OCI-M2 (cell line): Measurements from ENCODE around the gene DHX30.
A peak's percentile ranks its signal among the peaks of the same experiment; 100 is the strongest.
"Not testable (repeated sequence)": the region's sequence is repeated elsewhere in the genome, so short reads cannot be mapped to it uniquely, and the experiment has no call there.

ENCODE experiments used
- DNase-seq: peaks from one replicate; lab custom pipeline; 2025; ENCODE audit not compliant: unreplicated experiment; lab: John Stamatoyannopoulos, UW

Gene DHX30

GRCh38 chr3:47813551-47814177 lies 10.7 kb downstream of the DHX30 start:
- DNase-seq = no peak

GRCh38 chr3:47817609-47818008 lies 14.7 kb downstream of the DHX30 start:
- DNase-seq = no peak

GRCh38 chr3:47824541-47825473 lies 21.9 kb downstream of the DHX30 start:
- peak; percentile 14 for DNase-seq

- DNase-seq = no peak
Measured at GRCh38 chr3:47825590-47825989, 22.7 kb downstream of the DHX30 start.

- not testable (repeated sequence) for DNase-seq
Measured at GRCh38 chr3:47829482-47829881, 26.5 kb downstream of the DHX30 start.

GRCh38 chr3:47836986-47837385 lies 34.0 kb downstream of the DHX30 start:
- no peak for DNase-seq

GRCh38 chr3:47838503-47838902 lies 35.6 kb downstream of the DHX30 start:
- DNase-seq = no peak

GRCh38 chr3:47841786-47842349 lies 38.9 kb downstream of the DHX30 start:
- DNase-seq = no peak

- DNase-seq = no peak
Measured at GRCh38 chr3:47846186-47846879, 43.4 kb downstream of the DHX30 start.

GRCh38 chr3:47846880-47847248 lies 43.9 kb downstream of the DHX30 start:
- DNase-seq = no peak

GRCh38 chr3:47847260-47847659 lies 44.3 kb downstream of the DHX30 start:
- no peak for DNase-seq

- DNase-seq = no peak
Measured at GRCh38 chr3:47847801-47848518, 45.0 kb downstream of the DHX30 start.

GRCh38 chr3:47848599-47849117 lies 45.7 kb downstream of the DHX30 start:
- DNase-seq = no peak

GRCh38 chr3:47849186-47849698 lies 46.3 kb downstream of the DHX30 start:
- no peak for DNase-seq

GRCh38 chr3:47849699-47850563 lies 47.0 kb downstream of the DHX30 start:
- no peak for DNase-seq

GRCh38 chr3:47850564-47851410 lies 47.8 kb downstream of the DHX30 start:
- no peak for DNase-seq

- DNase-seq = no peak
Measured at GRCh38 chr3:47851888-47852603, 49.1 kb downstream of the DHX30 start.
